Measurements from ENCODE around the gene NELFB.
"Not testable (repeated sequence)": the region's sequence is repeated elsewhere in the genome, so short reads cannot be mapped to it uniquely, and the experiment has no call there.

NELFB gene

DNA sequence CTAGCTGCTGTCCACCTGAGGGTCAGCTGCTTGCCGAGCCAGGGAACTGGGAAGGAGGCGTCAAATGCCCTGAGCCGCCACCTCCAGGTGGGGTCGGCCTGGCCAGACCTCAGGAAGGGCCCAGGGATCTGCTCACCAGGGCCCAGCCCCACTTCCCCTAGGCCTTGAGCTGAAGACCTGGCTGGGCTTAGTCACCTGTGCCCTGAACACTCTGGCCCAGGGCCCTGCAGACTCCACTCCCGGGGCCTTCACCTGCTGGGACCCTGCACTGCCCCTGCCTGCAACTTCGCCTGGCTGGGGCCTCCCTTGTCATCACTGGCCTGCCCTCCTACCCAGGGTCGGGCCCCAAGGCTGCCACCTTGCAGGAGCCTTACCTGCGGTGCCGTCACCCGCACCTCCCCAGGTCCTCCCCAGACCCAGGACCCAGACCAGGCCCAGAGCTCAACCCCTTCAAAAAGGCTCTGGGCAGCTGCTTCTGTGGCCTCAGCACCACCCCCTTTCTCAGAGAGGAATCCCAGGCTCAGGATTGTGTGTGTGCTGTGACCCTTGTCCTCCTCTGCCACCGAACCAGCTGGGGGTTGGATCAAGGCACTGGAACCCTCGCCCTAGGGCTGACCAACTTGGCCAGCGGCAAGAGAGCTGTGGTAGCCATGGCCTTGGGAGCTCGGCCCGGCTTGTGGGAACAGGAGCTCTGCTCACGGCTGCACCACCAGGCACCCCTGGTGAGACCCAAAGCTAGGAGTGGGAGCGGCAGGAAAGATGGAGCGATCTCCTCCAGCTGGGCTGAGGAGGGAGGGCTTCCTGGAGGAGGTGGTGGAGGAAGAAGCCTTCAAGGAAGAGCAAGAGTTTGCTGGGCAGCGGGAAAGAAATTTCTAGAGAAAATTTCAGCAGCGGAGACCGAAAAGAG, 1.2 kb upstream of the NELFB start:
- Histone ChIP-seq H3K36me3 (peaks cover 15% of the 10 kb centered on the region), H3K4me1 (ENCODE audit: control insufficient read depth in 1 of 2, insufficient read depth in 1 of 2, low read depth in 1 of 2, low read length in 1 of 2) (peaks cover 24 to 27% of the 10 kb centered on the region in 2 experiments), H3K27me3 (no peaks in the 10 kb centered on the region), H3K27ac (no peak overlapping the region), H3K4me3 (ENCODE audit: low read depth in 1 of 2, low read length in 1 of 2) (peak overlapping the region; percentile 93 to 99), H3K9me3 (no peaks in the 10 kb centered on the region)
- TF ChIP-seq, protein P1, sequence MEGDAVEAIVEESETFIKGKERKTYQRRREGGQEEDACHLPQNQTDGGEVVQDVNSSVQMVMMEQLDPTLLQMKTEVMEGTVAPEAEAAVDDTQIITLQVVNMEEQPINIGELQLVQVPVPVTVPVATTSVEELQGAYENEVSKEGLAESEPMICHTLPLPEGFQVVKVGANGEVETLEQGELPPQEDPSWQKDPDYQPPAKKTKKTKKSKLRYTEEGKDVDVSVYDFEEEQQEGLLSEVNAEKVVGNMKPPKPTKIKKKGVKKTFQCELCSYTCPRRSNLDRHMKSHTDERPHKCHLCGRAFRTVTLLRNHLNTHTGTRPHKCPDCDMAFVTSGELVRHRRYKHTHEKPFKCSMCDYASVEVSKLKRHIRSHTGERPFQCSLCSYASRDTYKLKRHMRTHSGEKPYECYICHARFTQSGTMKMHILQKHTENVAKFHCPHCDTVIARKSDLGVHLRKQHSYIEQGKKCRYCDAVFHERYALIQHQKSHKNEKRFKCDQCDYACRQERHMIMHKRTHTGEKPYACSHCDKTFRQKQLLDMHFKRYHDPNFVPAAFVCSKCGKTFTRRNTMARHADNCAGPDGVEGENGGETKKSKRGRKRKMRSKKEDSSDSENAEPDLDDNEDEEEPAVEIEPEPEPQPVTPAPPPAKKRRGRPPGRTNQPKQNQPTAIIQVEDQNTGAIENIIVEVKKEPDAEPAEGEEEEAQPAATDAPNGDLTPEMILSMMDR (IDR thresholded peaks at IDR 0.05): no peak

DNA sequence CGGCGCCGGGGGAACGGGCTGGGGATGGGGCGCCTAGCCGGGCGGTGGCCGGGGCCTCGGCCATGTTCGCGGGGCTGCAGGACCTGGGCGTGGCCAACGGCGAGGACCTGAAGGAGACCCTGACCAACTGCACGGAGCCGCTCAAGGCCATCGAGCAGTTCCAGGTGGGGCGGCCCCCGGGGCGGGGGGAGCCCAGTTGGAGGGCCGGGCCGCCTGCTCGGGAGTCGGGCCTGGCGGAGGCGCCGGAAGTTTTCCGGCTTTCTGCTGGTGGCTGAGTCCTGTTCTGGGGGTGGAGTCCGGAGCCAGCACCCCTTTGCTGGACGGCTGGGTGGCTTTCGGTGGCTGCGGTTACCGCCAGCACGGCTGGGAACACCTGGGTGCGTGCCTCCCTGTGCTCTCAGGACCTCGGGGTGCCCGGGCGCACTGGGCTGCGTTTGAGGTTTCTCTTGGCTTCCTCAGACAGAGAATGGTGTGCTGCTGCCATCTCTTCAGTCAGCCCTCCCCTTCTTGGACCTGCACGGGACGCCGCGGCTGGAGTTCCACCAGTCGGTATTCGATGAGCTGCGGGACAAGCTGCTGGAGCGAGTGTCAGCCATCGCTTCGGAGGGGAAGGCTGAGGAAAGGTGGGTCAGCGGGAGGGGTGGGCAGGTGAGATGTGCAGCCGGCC, 454 bp downstream of the NELFB start:
- H3K36me3 ChIP-seq: peaks cover 18% of the 10 kb centered on the region
- no peaks in the 10 kb centered on the region for H3K27me3 ChIP-seq
- H3K4me1 ChIP-seq (ENCODE audit: control insufficient read depth in 1 of 2, insufficient read depth in 1 of 2, low read depth in 1 of 2, low read length in 1 of 2): peaks cover 24 to 27% of the 10 kb centered on the region in 2 experiments
- TF ChIP-seq, protein P1 (IDR thresholded peaks at IDR 0.05): no peak
- no peaks in the 10 kb centered on the region for H3K9me3 ChIP-seq
- H3K4me3 ChIP-seq (ENCODE audit: low read depth in 1 of 2, low read length in 1 of 2): peak overlapping the region; percentile 93 to 99
- peak overlapping the region; percentile 73 for H3K27ac ChIP-seq

DNA sequence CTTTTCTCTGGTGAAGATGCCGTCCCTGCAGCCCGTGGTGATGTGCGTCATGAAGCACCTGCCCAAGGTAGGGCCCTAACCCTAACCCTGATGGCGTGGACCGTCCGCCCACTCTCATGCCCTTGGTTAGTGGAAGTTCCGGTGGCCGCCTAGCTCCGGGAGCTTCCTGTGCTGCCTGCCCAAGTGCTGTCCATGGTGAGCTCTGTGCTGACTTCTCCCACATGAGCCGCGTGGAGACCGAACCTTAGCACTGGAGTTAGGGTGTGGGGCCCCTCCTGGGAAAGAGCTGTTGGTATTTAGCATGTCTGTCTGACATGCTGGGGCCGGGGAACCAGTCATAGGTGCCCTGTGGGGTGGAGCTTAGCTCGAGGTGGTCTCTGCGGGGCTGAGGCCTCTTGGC, 1.2 kb downstream of the NELFB start:
- Histone ChIP-seq H3K27ac (no peak overlapping the region), H3K27me3 (no peaks in the 10 kb centered on the region), H3K9me3 (no peaks in the 10 kb centered on the region), H3K36me3 (peaks cover 18% of the 10 kb centered on the region), H3K4me1 (ENCODE audit: control insufficient read depth in 1 of 2, insufficient read depth in 1 of 2, low read depth in 1 of 2, low read length in 1 of 2) (peaks cover 24 to 27% of the 10 kb centered on the region in 2 experiments), H3K4me3 (ENCODE audit: low read depth in 1 of 2, low read length in 1 of 2) (peak overlapping the region; percentile 93 to 99)
- TF ChIP-seq, protein P1 (IDR thresholded peaks at IDR 0.05): no peak

DNA sequence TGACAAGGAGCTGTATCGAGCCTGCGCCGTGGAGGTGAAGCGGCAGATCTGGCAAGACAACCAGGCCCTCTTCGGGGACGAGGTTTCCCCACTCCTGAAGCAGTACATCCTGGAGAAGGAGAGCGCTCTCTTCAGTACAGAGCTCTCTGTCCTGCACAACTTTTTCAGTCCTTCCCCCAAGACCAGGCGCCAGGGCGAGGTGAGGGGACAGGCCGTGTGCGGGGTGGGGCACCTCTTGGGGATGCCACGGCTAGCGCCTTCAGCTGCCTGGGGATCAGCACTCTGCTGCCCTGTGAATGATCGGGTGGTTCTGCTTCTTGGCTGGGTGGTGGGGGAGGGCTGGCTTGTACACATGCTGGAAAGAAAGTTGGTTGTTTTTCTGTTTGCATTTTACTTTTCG, 1.7 kb downstream of the NELFB start:
- Histone ChIP-seq H3K27ac (no peak overlapping the region), H3K4me1 (ENCODE audit: control insufficient read depth in 1 of 2, insufficient read depth in 1 of 2, low read depth in 1 of 2, low read length in 1 of 2) (peaks cover 24 to 27% of the 10 kb centered on the region in 2 experiments), H3K4me3 (ENCODE audit: low read depth in 1 of 2, low read length in 1 of 2) (peak overlapping the region in 1 of 2 experiments; percentile 99), H3K9me3 (no peaks in the 10 kb centered on the region), H3K27me3 (no peaks in the 10 kb centered on the region), H3K36me3 (peaks cover 18% of the 10 kb centered on the region)
- TF ChIP-seq, protein P1 (IDR thresholded peaks at IDR 0.05): no peak

DNA sequence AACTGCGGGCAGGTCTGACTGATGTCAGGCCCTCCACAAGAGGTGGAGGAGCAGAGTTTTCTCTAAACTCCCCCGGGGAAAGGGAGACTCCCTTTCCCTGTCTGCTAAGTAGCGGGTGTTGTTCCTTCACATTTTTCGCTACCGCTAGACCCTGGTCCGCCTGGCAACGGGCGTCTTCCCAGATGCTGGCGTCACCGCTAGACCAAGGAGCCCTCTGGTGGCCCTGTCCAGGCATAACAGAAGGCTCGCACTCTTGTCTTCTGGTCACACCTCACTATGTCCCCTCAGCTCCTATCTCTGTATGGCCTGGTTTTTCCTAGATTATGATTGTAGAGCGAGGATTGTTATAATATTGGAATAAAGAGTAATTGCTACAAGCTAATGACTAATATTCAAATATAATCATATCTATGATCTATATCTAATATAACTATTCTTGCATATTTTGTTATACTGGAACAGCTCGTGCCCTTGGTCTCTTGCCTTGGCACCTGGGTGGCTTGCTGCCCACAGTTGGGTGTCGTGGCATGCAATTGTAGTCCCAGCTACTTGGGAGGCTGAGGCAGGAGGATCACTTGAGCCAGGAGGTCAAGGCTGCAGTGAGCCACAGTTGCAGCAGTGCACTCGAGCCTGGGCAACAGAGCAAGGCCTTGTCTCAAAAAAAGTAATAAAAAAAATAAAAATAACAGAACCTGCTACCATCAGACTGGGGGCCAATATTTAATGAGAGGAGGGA, 7.2 kb downstream of the NELFB start:
- not testable (repeated sequence) for H3K9me3 ChIP-seq; H3K27ac ChIP-seq; H3K4me1 ChIP-seq (ENCODE audit: control insufficient read depth in 1 of 2, insufficient read depth in 1 of 2, low read depth in 1 of 2, low read length in 1 of 2); H3K27me3 ChIP-seq; H3K4me3 ChIP-seq (ENCODE audit: low read depth in 1 of 2, low read length in 1 of 2)
- peaks cover 48% of the 10 kb centered on the region for H3K36me3 ChIP-seq
